Activated CD4-positive, alpha-beta T cell treated with anti-CD3 and anti-CD28 coated beads for 36 hours (primary cell): ENCODE measurements around the gene NELFA. TPM values are rescaled to one million over a fixed set of nuclear protein-coding genes. Genes with fewer than 3 reads are reported as not detected.

Experiments
- ATAC-seq: fragments of 200-7000 bp; cut with Tn5 transposase; one replicate; pipeline ENCODE4 v1.10.0; 2021; ENCODE audit warnings: mild to moderate bottlenecking, moderate library complexity
- CTCF ChIA-PET: fragments of 350-600 bp; sonication (Branson Sonifier 250); formaldehyde crosslinking; loops from one replicate; lab custom pipeline; 2021; ENCODE audit warnings: antibody characterized with exemption; lab: Charles Lee
- POLR2A ChIA-PET: fragments of 350-600 bp; sonication (Branson Sonifier 250); formaldehyde crosslinking; loops from one replicate; lab custom pipeline; 2021; ENCODE audit warnings: antibody characterized with exemption, inconsistent platforms; lab: Charles Lee
- DNase-seq: peaks from one replicate; pipeline ENCODE4 v3.0.0-alpha.2; 2020
- H3K27ac Mint-ChIP-seq: one replicate; pipeline ENCODE4 v1.8.0; 2021; ENCODE audit warnings: mixed read lengths
- H3K27me3 Mint-ChIP-seq: one replicate; pipeline ENCODE4 v1.8.0; 2021; ENCODE audit warnings: mixed read lengths
- H3K36me3 Mint-ChIP-seq: one replicate; pipeline ENCODE4 v1.8.0; 2021; ENCODE audit warnings: low read depth, mixed read lengths
- H3K4me1 Mint-ChIP-seq: one replicate; pipeline ENCODE4 v1.8.0; 2021; ENCODE audit warnings: mixed read lengths
- H3K4me3 Mint-ChIP-seq: one replicate; pipeline ENCODE4 v1.8.0; 2021; ENCODE audit warnings: mild to moderate bottlenecking, moderate library complexity, mixed read lengths
- H3K9me3 Mint-ChIP-seq: one replicate; pipeline ENCODE4 v1.8.0; 2021; ENCODE audit warnings: low read depth, mixed read lengths
- intact Hi-C, 2 experiments: fragments of 100-400 bp; cut with DNase I in 1 of 2; cut with micrococcal nuclease in 1 of 2; formaldehyde crosslinking; loops; one replicate each; pipeline versions ENCODE4 v1.14.2 to v1.15.1; 2022 to 2024; cut with DNase I, micrococcal nuclease
- total RNA-seq, 2 experiments: library from RNA; stranded (reverse); gene quantifications; one replicate each; pipeline ENCODE4 v1.2.3, GENCODE V29; 2021

The NELFA gene
- total RNA-seq, 2 experiments from 2014 or later: 41.6 to 48.3 TPM

GRCh38 chr4:1992468-1993168, 16.2 kb downstream of the NELFA start:
- Mint-ChIP-seq H3K27me3 (no peaks in the 10 kb centered on the region), H3K4me3 (no peak overlapping the region), H3K27ac (no peak overlapping the region), H3K4me1 (peaks cover 3% of the 10 kb centered on the region), H3K36me3 (peaks cover 31% of the 10 kb centered on the region), H3K9me3 (peaks cover 8% of the 10 kb centered on the region)
- ChIA-PET POLR2A (no interaction called here), CTCF (no interaction called here)
- no peak for DNase-seq
- no peak for ATAC-seq
- intact Hi-C loops: no loop called here

- DNase-seq (no peak), ATAC-seq (no peak)
- CTCF ChIA-PET: no interaction called here
- intact Hi-C loops: no loop called here
- no peak overlapping the region for H3K27ac Mint-ChIP-seq
- no peaks in the 10 kb centered on the region for H3K27me3 Mint-ChIP-seq
- H3K36me3 Mint-ChIP-seq: peaks cover 24% of the 10 kb centered on the region
- H3K4me3 Mint-ChIP-seq: no peak overlapping the region
- H3K4me1 Mint-ChIP-seq: peaks cover 3% of the 10 kb centered on the region
- H3K9me3 Mint-ChIP-seq: peaks cover 8% of the 10 kb centered on the region
- POLR2A ChIA-PET: no interaction called here
These were observed 17.0 kb downstream of the NELFA start for GRCh38 chr4:1991596-1992434.

GRCh38 chr4:1991087-1991486, 17.7 kb downstream of the NELFA start:
- ATAC-seq: no peak
- no peaks in the 10 kb centered on the region for H3K27me3 Mint-ChIP-seq
- ChIA-PET CTCF (interaction anchor here (0.6 kb wide), 1 partner anchor 161 kb away, joined by 3 read pairs; no protein-coding TSS in a partner anchor), POLR2A (no interaction called here)
- intact Hi-C loops: no loop called here
- H3K4me3 Mint-ChIP-seq: no peak overlapping the region
- H3K27ac Mint-ChIP-seq: no peak overlapping the region
- peaks cover 5% of the 10 kb centered on the region for H3K9me3 Mint-ChIP-seq
- H3K4me1 Mint-ChIP-seq: no peaks in the 10 kb centered on the region
- peaks cover 17% of the 10 kb centered on the region for H3K36me3 Mint-ChIP-seq
- no peak for DNase-seq

GRCh38 chr4:1990676-1991075, 18.1 kb downstream of the NELFA start:
- H3K4me3 Mint-ChIP-seq: no peak overlapping the region
- DNase-seq: no peak
- no peaks in the 10 kb centered on the region for H3K27me3 Mint-ChIP-seq
- intact Hi-C loops: no loop called here
- H3K4me1 Mint-ChIP-seq: no peaks in the 10 kb centered on the region
- ChIA-PET POLR2A (no interaction called here), CTCF (interaction anchor here (0.6 kb wide), 1 partner anchor 160 kb away, joined by 3 read pairs; no protein-coding TSS in a partner anchor)
- H3K27ac Mint-ChIP-seq: no peak overlapping the region
- ATAC-seq: no peak
- H3K36me3 Mint-ChIP-seq: peaks cover 13% of the 10 kb centered on the region
- H3K9me3 Mint-ChIP-seq: peaks cover 2% of the 10 kb centered on the region

GRCh38 chr4:1990348-1990645, 18.5 kb downstream of the NELFA start:
- POLR2A ChIA-PET: no interaction called here
- Mint-ChIP-seq H3K27ac (no peak overlapping the region), H3K36me3 (peaks cover 10% of the 10 kb centered on the region), H3K27me3 (no peaks in the 10 kb centered on the region), H3K9me3 (no peaks in the 10 kb centered on the region), H3K4me1 (no peaks in the 10 kb centered on the region), H3K4me3 (no peak overlapping the region)
- CTCF ChIA-PET: interaction anchor here (0.6 kb wide), 1 partner anchor 160 kb away, joined by 3 read pairs; no protein-coding TSS in a partner anchor
- no peak for DNase-seq
- intact Hi-C loops: no loop called here
- ATAC-seq: no peak

- no peak overlapping the region for H3K27ac Mint-ChIP-seq
- H3K36me3 Mint-ChIP-seq: peaks cover 6% of the 10 kb centered on the region
- ATAC-seq (no peak), DNase-seq (no peak)
- no peaks in the 10 kb centered on the region for H3K4me1 Mint-ChIP-seq
- no peak overlapping the region for H3K4me3 Mint-ChIP-seq
- no peaks in the 10 kb centered on the region for H3K27me3 Mint-ChIP-seq
- ChIA-PET CTCF (no interaction called here), POLR2A (no interaction called here)
- H3K9me3 Mint-ChIP-seq: no peaks in the 10 kb centered on the region
- intact Hi-C loops: no loop called here
These were observed 19.0 kb downstream of the NELFA start for GRCh38 chr4:1989533-1990347.

GRCh38 chr4:1988327-1988724, 20.4 kb downstream of the NELFA start:
- Mint-ChIP-seq H3K27me3 (no peaks in the 10 kb centered on the region), H3K4me1 (no peaks in the 10 kb centered on the region), H3K27ac (no peak overlapping the region), H3K36me3 (peaks cover 9% of the 10 kb centered on the region), H3K9me3 (no peaks in the 10 kb centered on the region), H3K4me3 (no peak overlapping the region)
- CTCF ChIA-PET: interaction anchor here (1.3 kb wide), 1 partner anchor 71 kb away, joined by 3 read pairs; no protein-coding TSS in a partner anchor
- intact Hi-C loops: no loop called here
- POLR2A ChIA-PET: no interaction called here
- DNase-seq (no peak), ATAC-seq (no peak)

- Mint-ChIP-seq H3K4me3 (no peak overlapping the region), H3K4me1 (no peaks in the 10 kb centered on the region), H3K27ac (no peak overlapping the region), H3K27me3 (no peaks in the 10 kb centered on the region), H3K36me3 (peaks cover 9% of the 10 kb centered on the region), H3K9me3 (no peaks in the 10 kb centered on the region)
- ATAC-seq (no peak), DNase-seq (no peak)
- POLR2A ChIA-PET: interaction anchor here (0.6 kb wide), 1 partner anchor 237 kb away, joined by 3 read pairs; no protein-coding TSS in a partner anchor
- CTCF ChIA-PET: interaction anchor here (1.3 kb wide), 1 partner anchor 70 kb away, joined by 3 read pairs; no protein-coding TSS in a partner anchor
- intact Hi-C loops: no loop called here
These were observed 20.9 kb downstream of the NELFA start for GRCh38 chr4:1987721-1988326.

- H3K27me3 Mint-ChIP-seq: no peaks in the 10 kb centered on the region
- H3K9me3 Mint-ChIP-seq: no peaks in the 10 kb centered on the region
- DNase-seq (no peak), ATAC-seq (no peak)
- CTCF ChIA-PET: interaction anchor here (1.3 kb wide), 1 partner anchor 70 kb away, joined by 3 read pairs; no protein-coding TSS in a partner anchor
- no peaks in the 10 kb centered on the region for H3K4me1 Mint-ChIP-seq
- H3K27ac Mint-ChIP-seq: no peak overlapping the region
- intact Hi-C loops: no loop called here
- peaks cover 10% of the 10 kb centered on the region for H3K36me3 Mint-ChIP-seq
- POLR2A ChIA-PET: interaction anchor here (0.6 kb wide), 1 partner anchor 236 kb away, joined by 3 read pairs; no protein-coding TSS in a partner anchor
- H3K4me3 Mint-ChIP-seq: no peak overlapping the region
These were observed 21.5 kb downstream of the NELFA start for GRCh38 chr4:1987296-1987695.

GRCh38 chr4:1986578-1987210, 22.1 kb downstream of the NELFA start:
- intact Hi-C loops: no loop called here
- ATAC-seq (no peak), DNase-seq (no peak)
- H3K9me3 Mint-ChIP-seq: no peaks in the 10 kb centered on the region
- ChIA-PET CTCF (interaction anchor here (0.8 kb wide), 1 partner anchor 14 kb away, joined by 3 read pairs; no protein-coding TSS in a partner anchor), POLR2A (interaction anchor here (1.1 kb wide), 1 partner anchor 9 kb away, joined by 3 read pairs; no protein-coding TSS in a partner anchor)
- no peak overlapping the region for H3K4me3 Mint-ChIP-seq
- no peak overlapping the region for H3K27ac Mint-ChIP-seq
- no peaks in the 10 kb centered on the region for H3K27me3 Mint-ChIP-seq
- peaks cover 14% of the 10 kb centered on the region for H3K36me3 Mint-ChIP-seq
- H3K4me1 Mint-ChIP-seq: no peaks in the 10 kb centered on the region
